NCI-H345 treated with DMSO at 0.1 percent for 48 hours (cell line): ENCODE results near the gene MAPK4.

Experiments
- DNase-seq: peaks from one replicate; lab custom pipeline; 2025; ENCODE audit not compliant: unreplicated experiment; lab: John Stamatoyannopoulos, UW

Gene MAPK4

GRCh38 chr18:50651334-50651733, 91.4 kb downstream of the MAPK4 start:
- DNase-seq = no peak

- no peak for DNase-seq
These were observed 93.7 kb downstream of the MAPK4 start for GRCh38 chr18:50653402-50654093.

- DNase-seq = no peak
These were observed 94.3 kb downstream of the MAPK4 start for GRCh38 chr18:50654211-50654610.

GRCh38 chr18:50654658-50655550, 95.0 kb downstream of the MAPK4 start:
- DNase-seq = no peak

- no peak for DNase-seq
These were observed 96.5 kb downstream of the MAPK4 start for GRCh38 chr18:50656396-50656795.

GRCh38 chr18:50656841-50657470, 97.1 kb downstream of the MAPK4 start:
- no peak for DNase-seq

- DNase-seq = no peak
These were observed 98.7 kb downstream of the MAPK4 start for GRCh38 chr18:50658601-50659000.

GRCh38 chr18:50659091-50660003, 99.5 kb downstream of the MAPK4 start:
- no peak for DNase-seq

- DNase-seq = no peak
These were observed 101.1 kb downstream of the MAPK4 start for GRCh38 chr18:50661013-50661412.

- DNase-seq = no peak
These were observed 102.3 kb downstream of the MAPK4 start for GRCh38 chr18:50662177-50662576.

GRCh38 chr18:50662775-50663383, 103.0 kb downstream of the MAPK4 start:
- no peak for DNase-seq

GRCh38 chr18:50663626-50664441, 103.9 kb downstream of the MAPK4 start:
- no peak for DNase-seq

- DNase-seq = no peak
These were observed 105.1 kb downstream of the MAPK4 start for GRCh38 chr18:50665015-50665414.

- no peak for DNase-seq
These were observed 105.6 kb downstream of the MAPK4 start for GRCh38 chr18:50665519-50665918.

- no peak for DNase-seq
These were observed 106.6 kb downstream of the MAPK4 start for GRCh38 chr18:50666536-50666935.

- DNase-seq = no peak
These were observed 111.5 kb downstream of the MAPK4 start for GRCh38 chr18:50671376-50671775.

- no peak for DNase-seq
These were observed 114.6 kb downstream of the MAPK4 start for GRCh38 chr18:50674307-50674980.

GRCh38 chr18:50675043-50675442, 115.2 kb downstream of the MAPK4 start:
- DNase-seq = no peak

- DNase-seq = no peak
These were observed 118.8 kb downstream of the MAPK4 start for GRCh38 chr18:50678651-50679050.
